Measurements from ENCODE around the gene XPO5.

XPO5 gene

DNA sequence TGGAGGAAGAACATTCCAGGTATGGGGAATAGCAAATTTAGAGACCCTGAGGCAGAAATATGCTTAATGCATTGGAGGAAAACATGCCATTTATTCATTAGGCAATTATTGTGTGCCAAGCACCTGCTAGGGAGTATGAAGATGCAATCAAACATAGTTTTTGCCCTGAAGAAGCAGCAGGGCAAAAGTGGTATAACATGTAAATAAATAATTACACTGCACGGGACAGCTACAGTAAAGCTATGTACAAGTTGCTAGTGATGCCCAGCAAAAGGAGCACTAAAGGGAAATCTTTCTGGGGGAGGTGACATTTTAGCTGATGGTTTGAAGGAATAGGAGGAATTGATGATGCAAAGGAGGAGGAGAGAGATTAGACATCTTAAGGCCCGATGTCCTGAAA is 99.1 kb downstream of the XPO5 start:
- H3K9ac ChIP-seq (ENCODE audit: low read depth in 1 of 2, low read length in 2 of 2): peak overlapping the region; percentile 36 to 39
- H3K27ac ChIP-seq (ENCODE audit: low read depth in 2 of 2, low read length in 2 of 2): no peak overlapping the region

DNA sequence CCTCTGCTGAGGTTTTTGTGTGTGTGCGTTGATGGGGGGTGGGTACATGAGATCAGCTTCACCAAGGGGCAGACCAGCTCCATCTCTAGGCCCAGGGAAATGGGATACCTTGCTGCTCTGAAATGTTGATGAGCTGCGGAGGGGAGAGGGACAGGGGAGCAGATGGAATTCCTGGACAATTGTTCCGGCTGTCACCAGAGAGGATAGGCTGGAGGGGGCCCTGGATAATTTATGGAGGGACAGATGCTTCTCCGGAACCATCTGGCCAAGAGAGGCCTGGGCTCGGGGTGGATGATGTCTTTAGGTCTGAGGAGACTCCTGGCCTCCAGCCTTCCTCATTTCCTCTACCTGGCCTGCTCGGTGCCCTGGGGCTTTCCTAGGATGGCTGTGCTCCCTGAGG is 100.3 kb downstream of the XPO5 start:
- Histone ChIP-seq H3K27me3 (ENCODE audit: control insufficient read depth in 2 of 2, insufficient read depth in 2 of 2, low read length in 2 of 2) (no peaks in the 10 kb centered on the region), H3K36me3 (ENCODE audit: control insufficient read depth in 2 of 2, insufficient read depth in 2 of 2, low read length in 2 of 2) (no peaks in the 10 kb centered on the region), H3K9me3 (ENCODE audit: control insufficient read depth in 2 of 2, low read length in 2 of 2) (no peaks in the 10 kb centered on the region), H3K4me1 (ENCODE audit: control insufficient read depth in 2 of 2, insufficient read depth in 2 of 2, low read length in 2 of 2) (peaks cover 8 to 11% of the 10 kb centered on the region in 2 donors), H3K9ac (ENCODE audit: low read depth in 1 of 2, low read length in 2 of 2) (no peak overlapping the region), H3K4me3 (ENCODE audit: low read length in 2 of 2) (no peak overlapping the region), H3K27ac (ENCODE audit: low read depth in 2 of 2, low read length in 2 of 2) (no peak overlapping the region)

More for the DNA sequence above, 99.1 kb downstream of the XPO5 start:
- no peaks in the 10 kb centered on the region for H3K36me3 ChIP-seq (ENCODE audit: control insufficient read depth in 2 of 2, insufficient read depth in 2 of 2, low read length in 2 of 2)
- H3K27me3 ChIP-seq (ENCODE audit: control insufficient read depth in 2 of 2, insufficient read depth in 2 of 2, low read length in 2 of 2): no peaks in the 10 kb centered on the region
- peaks cover 8 to 11% of the 10 kb centered on the region in 2 donors for H3K4me1 ChIP-seq (ENCODE audit: control insufficient read depth in 2 of 2, insufficient read depth in 2 of 2, low read length in 2 of 2)
- H3K4me3 ChIP-seq (ENCODE audit: low read length in 2 of 2): peak overlapping the region in 1 of 2 donors; percentile 83
- H3K9me3 ChIP-seq (ENCODE audit: control insufficient read depth in 2 of 2, low read length in 2 of 2): no peaks in the 10 kb centered on the region

DNA sequence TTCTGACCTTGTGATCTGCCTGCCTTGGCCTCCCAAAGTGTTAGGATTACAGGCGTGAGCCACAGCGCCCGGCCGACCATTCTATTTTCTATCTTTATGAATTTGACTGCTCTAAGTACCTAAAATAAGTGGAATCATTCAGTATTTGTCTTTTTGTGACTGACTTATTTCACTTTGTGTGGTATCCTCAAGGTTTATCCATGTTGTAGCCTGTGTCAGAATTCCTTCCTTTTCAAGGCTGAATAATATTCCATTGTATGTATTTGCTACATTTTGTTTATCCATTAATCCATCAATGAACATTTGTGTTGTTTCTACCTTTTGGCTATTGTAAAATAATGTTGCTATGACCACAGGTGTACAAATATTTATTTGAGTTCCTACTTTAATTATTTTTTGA is 103.3 kb downstream of the XPO5 start:
- H3K4me1 ChIP-seq (ENCODE audit: control insufficient read depth in 2 of 2, insufficient read depth in 2 of 2, low read length in 2 of 2): peaks cover 0 to 3% of the 10 kb centered on the region in 2 donors
- H3K27me3 ChIP-seq (ENCODE audit: control insufficient read depth in 2 of 2, insufficient read depth in 2 of 2, low read length in 2 of 2): no peaks in the 10 kb centered on the region
- H3K36me3 ChIP-seq (ENCODE audit: control insufficient read depth in 2 of 2, insufficient read depth in 2 of 2, low read length in 2 of 2): no peaks in the 10 kb centered on the region
- no peaks in the 10 kb centered on the region for H3K9me3 ChIP-seq (ENCODE audit: control insufficient read depth in 2 of 2, low read length in 2 of 2)
- no peak overlapping the region for H3K9ac ChIP-seq (ENCODE audit: low read depth in 1 of 2, low read length in 2 of 2)
- H3K4me3 ChIP-seq (ENCODE audit: low read length in 2 of 2): no peak overlapping the region
- no peak overlapping the region for H3K27ac ChIP-seq (ENCODE audit: low read depth in 2 of 2, low read length in 2 of 2)

All from mucosa of rectum (tissue), 2 donors.